BLaER1 (cell line): ENCODE data around the gene PITPNC1.
"Not testable (repeated sequence)": the region's sequence is repeated elsewhere in the genome, so short reads cannot be mapped to it uniquely, and the experiment has no call there.

Experiments
- H3K27ac ChIP-seq: shearing (Covaris generic); formaldehyde crosslinking; 2 replicates; pipeline ENCODE4 v1.8.1; 2022
- H3K27me3 ChIP-seq: shearing (Covaris generic); formaldehyde crosslinking; 2 replicates; pipeline ENCODE4 v1.8.1; 2022
- H3K36me3 ChIP-seq: shearing (Covaris generic); formaldehyde crosslinking; 2 replicates; pipeline ENCODE4 v1.8.1; 2022
- H3K4me1 ChIP-seq: shearing (Covaris generic); formaldehyde crosslinking; 2 replicates; pipeline ENCODE4 v1.8.1; 2022
- H3K4me2 ChIP-seq: shearing (Covaris generic); formaldehyde crosslinking; 2 replicates; pipeline ENCODE4 v1.8.1; 2022
- H3K4me3 ChIP-seq: shearing (Covaris generic); formaldehyde crosslinking; 2 replicates; pipeline ENCODE4 v1.8.1; 2022
- H3K9ac ChIP-seq: shearing (Covaris generic); formaldehyde crosslinking; 2 replicates; pipeline ENCODE4 v1.8.1; 2022
- H3K9me3 ChIP-seq: shearing (Covaris generic); formaldehyde crosslinking; 2 replicates; pipeline ENCODE4 v1.8.1; 2022
- H4K20me1 ChIP-seq: shearing (Covaris generic); formaldehyde crosslinking; 2 replicates; pipeline ENCODE4 v1.8.1; 2022
- Cebpa-rat ChIP-seq: shearing (Covaris generic); IDR thresholded peaks from 2 replicates; pipeline ENCODE4 v1.8.1; 2022

PITPNC1 gene

GRCh38 chr17:67649891-67650290 is 272.8 kb downstream of the PITPNC1 start:
- H3K4me3 ChIP-seq = no peak overlapping the region
- H3K27me3 ChIP-seq = no peaks in the 10 kb centered on the region
- H3K36me3 ChIP-seq = peaks cover 60% of the 10 kb centered on the region
- H3K9me3 ChIP-seq = peaks cover 10% of the 10 kb centered on the region; the same call in 1 of the 2 replicates
- no peak overlapping the region for H3K27ac ChIP-seq
- H3K4me2 ChIP-seq = no peak overlapping the region
- H3K9ac ChIP-seq = no peak overlapping the region
- no peaks in the 10 kb centered on the region for H4K20me1 ChIP-seq
- peaks cover 30% of the 10 kb centered on the region for H3K4me1 ChIP-seq
- no peak for TF ChIP-seq Cebpa-rat

GRCh38 chr17:67651218-67651579 is 274.1 kb downstream of the PITPNC1 start:
- H3K4me3 ChIP-seq, H4K20me1 ChIP-seq, H3K27me3 ChIP-seq, H3K27ac ChIP-seq, H3K9ac ChIP-seq, H3K4me2 ChIP-seq: not testable (repeated sequence)
- Histone ChIP-seq H3K9me3 (peaks cover 18% of the 10 kb centered on the region; the same call in 1 of the 2 replicates), H3K36me3 (peaks cover 61% of the 10 kb centered on the region), H3K4me1 (peaks cover 30% of the 10 kb centered on the region)

GRCh38 chr17:67652433-67652832 is 275.4 kb downstream of the PITPNC1 start:
- no peak for TF ChIP-seq Cebpa-rat
- H3K4me2 ChIP-seq = no peak overlapping the region
- H3K27ac ChIP-seq = no peak overlapping the region

GRCh38 chr17:67655478-67656148 is 278.5 kb downstream of the PITPNC1 start:
- Histone ChIP-seq H3K36me3 (peaks cover 87% of the 10 kb centered on the region), H3K9me3 (peaks cover 52% of the 10 kb centered on the region), H4K20me1 (no peaks in the 10 kb centered on the region), H3K4me1 (no peaks in the 10 kb centered on the region), H3K27me3 (no peaks in the 10 kb centered on the region), H3K4me3 (no peak overlapping the region), H3K27ac (no peak overlapping the region), H3K4me2 (no peak overlapping the region), H3K9ac (no peak overlapping the region)
- no peak for TF ChIP-seq Cebpa-rat

More at GRCh38 chr17:67652433-67652832, 275.4 kb downstream of the PITPNC1 start:
- Histone ChIP-seq H3K9me3 (peaks cover 21% of the 10 kb centered on the region), H3K27me3 (no peaks in the 10 kb centered on the region), H3K4me3 (no peak overlapping the region), H3K9ac (no peak overlapping the region), H3K36me3 (peaks cover 66% of the 10 kb centered on the region), H4K20me1 (no peaks in the 10 kb centered on the region), H3K4me1 (peaks cover 19% of the 10 kb centered on the region)

GRCh38 chr17:67656494-67657203 is 279.6 kb downstream of the PITPNC1 start:
- Histone ChIP-seq H3K27ac (no peak overlapping the region), H3K4me1 (no peaks in the 10 kb centered on the region), H3K9me3 (peaks cover 57% of the 10 kb centered on the region), H3K9ac (no peak overlapping the region), H3K36me3 (peaks cover 90% of the 10 kb centered on the region), H3K4me3 (no peak overlapping the region), H3K27me3 (no peaks in the 10 kb centered on the region), H3K4me2 (no peak overlapping the region), H4K20me1 (no peaks in the 10 kb centered on the region)
- no peak for TF ChIP-seq Cebpa-rat

- Histone ChIP-seq H4K20me1 (no peaks in the 10 kb centered on the region), H3K4me3 (no peak overlapping the region; the same call in 1 of the 2 replicates), H3K36me3 (peaks cover 90% of the 10 kb centered on the region), H3K9ac (no peak overlapping the region), H3K27me3 (no peaks in the 10 kb centered on the region), H3K27ac (no peak overlapping the region), H3K9me3 (peaks cover 63% of the 10 kb centered on the region), H3K4me2 (no peak overlapping the region), H3K4me1 (no peaks in the 10 kb centered on the region)
- TF ChIP-seq Cebpa-rat = no peak
These were observed 280.5 kb downstream of the PITPNC1 start for GRCh38 chr17:67657596-67657995.

GRCh38 chr17:67658265-67658664 is 281.2 kb downstream of the PITPNC1 start:
- Histone ChIP-seq H3K9me3 (peaks cover 68% of the 10 kb centered on the region), H3K4me2 (no peak overlapping the region), H3K27ac (no peak overlapping the region), H3K4me1 (no peaks in the 10 kb centered on the region), H4K20me1 (no peaks in the 10 kb centered on the region), H3K4me3 (no peak overlapping the region), H3K27me3 (no peaks in the 10 kb centered on the region), H3K36me3 (peaks cover 90% of the 10 kb centered on the region), H3K9ac (no peak overlapping the region)
- TF ChIP-seq Cebpa-rat = no peak

- Histone ChIP-seq H3K4me2 (no peak overlapping the region), H3K9me3 (peaks cover 64% of the 10 kb centered on the region), H3K4me1 (no peaks in the 10 kb centered on the region), H3K36me3 (peaks cover 88% of the 10 kb centered on the region), H3K9ac (no peak overlapping the region), H4K20me1 (no peaks in the 10 kb centered on the region), H3K27me3 (no peaks in the 10 kb centered on the region), H3K4me3 (no peak overlapping the region), H3K27ac (no peak overlapping the region)
- no peak for TF ChIP-seq Cebpa-rat
These were observed 281.9 kb downstream of the PITPNC1 start for GRCh38 chr17:67659028-67659427.

GRCh38 chr17:67662712-67663111 is 285.6 kb downstream of the PITPNC1 start:
- Histone ChIP-seq H3K4me3 (no peak overlapping the region), H3K9me3 (peaks cover 43% of the 10 kb centered on the region), H4K20me1 (no peaks in the 10 kb centered on the region), H3K27ac (no peak overlapping the region), H3K27me3 (no peaks in the 10 kb centered on the region), H3K36me3 (peaks cover 81% of the 10 kb centered on the region), H3K9ac (no peak overlapping the region), H3K4me1 (no peaks in the 10 kb centered on the region), H3K4me2 (no peak overlapping the region)
- TF ChIP-seq Cebpa-rat = no peak

GRCh38 chr17:67663457-67663856 is 286.4 kb downstream of the PITPNC1 start:
- H3K4me3 ChIP-seq = no peak overlapping the region
- H3K36me3 ChIP-seq = peaks cover 81% of the 10 kb centered on the region
- no peak overlapping the region for H3K27ac ChIP-seq
- TF ChIP-seq Cebpa-rat = no peak
- H4K20me1 ChIP-seq = no peaks in the 10 kb centered on the region
- H3K27me3 ChIP-seq = no peaks in the 10 kb centered on the region
- H3K4me2 ChIP-seq = no peak overlapping the region
- H3K4me1 ChIP-seq = no peaks in the 10 kb centered on the region
- peaks cover 41% of the 10 kb centered on the region for H3K9me3 ChIP-seq
- no peak overlapping the region for H3K9ac ChIP-seq
